ENCODE measurements around the gene SCRN1.
A peak's percentile ranks its signal among the peaks of the same experiment; 100 is the strongest.

SCRN1 gene

GRCh38 chr7:29980151-29980550, 9.4 kb downstream of the SCRN1 start:
- no peaks in the 10 kb centered on the region for H3K9me3 ChIP-seq (ENCODE audit: control insufficient read depth, low read length)
- H3K4me1 ChIP-seq (ENCODE audit: control insufficient read depth, insufficient read depth, low read length, poor library complexity, severe bottlenecking), result peaks cover 7% of the 10 kb centered on the region
- H3K27ac ChIP-seq (ENCODE audit: low read depth, low read length, severe bottlenecking), result no peak overlapping the region
- H3K4me3 ChIP-seq (ENCODE audit: extremely low read depth, insufficient read depth, low read length, poor library complexity, severe bottlenecking), result no peak overlapping the region
- H3K36me3 ChIP-seq (ENCODE audit: control insufficient read depth, insufficient read depth, low read length), result peaks cover 51% of the 10 kb centered on the region

DNA sequence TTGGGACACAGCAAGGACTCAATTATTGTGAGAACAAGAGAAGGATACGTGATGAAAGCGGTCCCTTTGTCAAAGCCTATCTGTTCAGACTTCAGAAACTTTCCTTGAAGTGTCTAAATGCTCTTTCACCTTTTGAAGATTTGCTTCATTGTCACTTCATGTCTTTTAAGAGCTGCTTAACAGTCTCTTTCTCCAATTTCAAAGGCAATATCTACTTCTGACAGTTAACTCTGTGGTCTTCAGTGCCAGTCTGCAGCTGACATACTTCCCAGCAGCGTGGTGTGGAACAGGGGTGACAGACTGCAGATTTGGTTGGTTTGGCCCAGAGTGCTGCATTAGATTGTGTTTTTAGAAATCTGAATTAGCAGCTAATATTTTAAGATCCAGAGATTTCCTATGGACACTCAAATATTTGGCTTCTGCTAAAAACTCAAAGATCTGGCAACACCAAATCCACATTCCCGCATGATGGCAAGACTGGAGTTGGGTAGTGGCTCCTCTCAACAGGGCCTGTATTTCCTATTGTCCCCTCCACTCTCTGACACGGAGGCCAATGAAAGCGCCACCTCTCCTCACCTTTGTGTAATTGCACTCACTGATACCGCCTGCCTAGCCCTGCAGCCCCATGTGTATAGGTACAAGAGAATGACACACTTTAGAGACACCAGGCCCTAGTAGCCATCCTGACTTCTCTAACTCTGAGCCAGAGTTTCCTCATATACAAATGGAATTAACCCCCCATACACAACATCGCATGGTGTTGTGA, 11.5 kb downstream of the SCRN1 start:
- H3K9me3 ChIP-seq (ENCODE audit: control insufficient read depth, low read length), result no peaks in the 10 kb centered on the region
- 88 to 100% methylated on average over 3 to 4 of the region's 8 CpGs for WGBS, 2 experiments (ENCODE audit: insufficient coverage in 2 of 2)
- peaks cover 7% of the 10 kb centered on the region for H3K4me1 ChIP-seq (ENCODE audit: control insufficient read depth, insufficient read depth, low read length, poor library complexity, severe bottlenecking)
- H3K4me3 ChIP-seq (ENCODE audit: extremely low read depth, insufficient read depth, low read length, poor library complexity, severe bottlenecking), result no peak overlapping the region
- H3K36me3 ChIP-seq (ENCODE audit: control insufficient read depth, insufficient read depth, low read length), result peaks cover 45% of the 10 kb centered on the region
- H3K27ac ChIP-seq (ENCODE audit: low read depth, low read length, severe bottlenecking), result no peak overlapping the region

GRCh38 chr7:29976673-29977415, 12.8 kb downstream of the SCRN1 start:
- Histone ChIP-seq H3K27ac (ENCODE audit: low read depth, low read length, severe bottlenecking) (peak overlapping the region; percentile 42), H3K4me3 (ENCODE audit: extremely low read depth, insufficient read depth, low read length, poor library complexity, severe bottlenecking) (no peak overlapping the region)
- 97 to 98% methylated on average over 5 of the region's 6 CpGs for WGBS, 2 experiments (ENCODE audit: insufficient coverage in 2 of 2)

GRCh38 chr7:29976266-29976665, 13.3 kb downstream of the SCRN1 start:
- Histone ChIP-seq H3K27ac (ENCODE audit: low read depth, low read length, severe bottlenecking) (peak overlapping the region; percentile 42), H3K4me1 (ENCODE audit: control insufficient read depth, insufficient read depth, low read length, poor library complexity, severe bottlenecking) (peaks cover 7% of the 10 kb centered on the region), H3K36me3 (ENCODE audit: control insufficient read depth, insufficient read depth, low read length) (peaks cover 41% of the 10 kb centered on the region), H3K9me3 (ENCODE audit: control insufficient read depth, low read length) (no peaks in the 10 kb centered on the region), H3K4me3 (ENCODE audit: extremely low read depth, insufficient read depth, low read length, poor library complexity, severe bottlenecking) (no peak overlapping the region)
- WGBS, 2 experiments (ENCODE audit: insufficient coverage in 2 of 2), result 100% methylated on average over 1 of the region's 4 CpGs; no CpG with 5 or more reads in 1 of the 2 experiments

More at GRCh38 chr7:29976673-29977415, 12.8 kb downstream of the SCRN1 start:
- Histone ChIP-seq H3K9me3 (ENCODE audit: control insufficient read depth, low read length) (no peaks in the 10 kb centered on the region), H3K4me1 (ENCODE audit: control insufficient read depth, insufficient read depth, low read length, poor library complexity, severe bottlenecking) (peaks cover 7% of the 10 kb centered on the region), H3K36me3 (ENCODE audit: control insufficient read depth, insufficient read depth, low read length) (peaks cover 41% of the 10 kb centered on the region)

GRCh38 chr7:29975561-29975960, 14.0 kb downstream of the SCRN1 start:
- H3K4me3 ChIP-seq (ENCODE audit: extremely low read depth, insufficient read depth, low read length, poor library complexity, severe bottlenecking), result no peak overlapping the region
- H3K9me3 ChIP-seq (ENCODE audit: control insufficient read depth, low read length), result no peaks in the 10 kb centered on the region
- WGBS, 2 experiments (ENCODE audit: insufficient coverage in 2 of 2), result no CpG with 5 or more reads among the region's 1 CpG
- no peak overlapping the region for H3K27ac ChIP-seq (ENCODE audit: low read depth, low read length, severe bottlenecking)
- peaks cover 40% of the 10 kb centered on the region for H3K36me3 ChIP-seq (ENCODE audit: control insufficient read depth, insufficient read depth, low read length)
- H3K4me1 ChIP-seq (ENCODE audit: control insufficient read depth, insufficient read depth, low read length, poor library complexity, severe bottlenecking), result peaks cover 7% of the 10 kb centered on the region

- Histone ChIP-seq H3K27ac (ENCODE audit: low read depth, low read length, severe bottlenecking) (no peak overlapping the region), H3K4me3 (ENCODE audit: extremely low read depth, insufficient read depth, low read length, poor library complexity, severe bottlenecking) (no peak overlapping the region), H3K9me3 (ENCODE audit: control insufficient read depth, low read length) (no peaks in the 10 kb centered on the region), H3K36me3 (ENCODE audit: control insufficient read depth, insufficient read depth, low read length) (peaks cover 35% of the 10 kb centered on the region), H3K4me1 (ENCODE audit: control insufficient read depth, insufficient read depth, low read length, poor library complexity, severe bottlenecking) (peaks cover 16% of the 10 kb centered on the region)
- WGBS, 2 experiments (ENCODE audit: insufficient coverage in 2 of 2), result 60 to 88% methylated on average over 1 to 2 of the region's 3 CpGs
These were observed 15.3 kb downstream of the SCRN1 start for GRCh38 chr7:29974286-29974685.

DNA sequence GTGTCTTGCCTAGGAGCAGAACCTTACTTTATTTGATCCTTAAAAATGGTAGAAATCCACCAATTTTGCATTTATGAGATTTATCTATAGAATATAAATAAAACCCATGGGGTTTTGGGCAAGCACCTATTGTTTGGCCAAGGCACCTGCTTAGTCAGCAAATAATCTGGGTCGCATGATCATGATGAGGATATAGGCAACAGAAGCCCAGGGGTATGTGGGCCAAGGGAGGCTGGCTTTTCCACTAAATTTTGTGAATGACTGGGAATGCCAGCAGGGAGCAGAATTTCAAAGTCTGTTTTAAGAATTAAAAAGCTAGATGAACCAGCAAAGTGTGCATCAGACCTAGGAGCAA, 17.3 kb downstream of the SCRN1 start:
- H3K4me1 ChIP-seq (ENCODE audit: control insufficient read depth, insufficient read depth, low read length, poor library complexity, severe bottlenecking), result peaks cover 19% of the 10 kb centered on the region
- peaks cover 32% of the 10 kb centered on the region for H3K36me3 ChIP-seq (ENCODE audit: control insufficient read depth, insufficient read depth, low read length)
- H3K4me3 ChIP-seq (ENCODE audit: extremely low read depth, insufficient read depth, low read length, poor library complexity, severe bottlenecking), result no peak overlapping the region
- H3K9me3 ChIP-seq (ENCODE audit: control insufficient read depth, low read length), result no peaks in the 10 kb centered on the region
- 92 to 100% methylated on average over 1 of the region's 1 CpG for WGBS, 2 experiments (ENCODE audit: insufficient coverage in 2 of 2)
- no peak overlapping the region for H3K27ac ChIP-seq (ENCODE audit: low read depth, low read length, severe bottlenecking)

GRCh38 chr7:29971566-29972314, 17.9 kb downstream of the SCRN1 start:
- Histone ChIP-seq H3K36me3 (ENCODE audit: control insufficient read depth, insufficient read depth, low read length) (peaks cover 32% of the 10 kb centered on the region), H3K4me3 (ENCODE audit: extremely low read depth, insufficient read depth, low read length, poor library complexity, severe bottlenecking) (no peak overlapping the region), H3K27ac (ENCODE audit: low read depth, low read length, severe bottlenecking) (no peak overlapping the region), H3K4me1 (ENCODE audit: control insufficient read depth, insufficient read depth, low read length, poor library complexity, severe bottlenecking) (peaks cover 13% of the 10 kb centered on the region), H3K9me3 (ENCODE audit: control insufficient read depth, low read length) (no peaks in the 10 kb centered on the region)
- 67% methylated on average over 1 of the region's 5 CpGs; no CpG with 5 or more reads in 1 of the 2 experiments for WGBS, 2 experiments (ENCODE audit: insufficient coverage in 2 of 2)

DNA sequence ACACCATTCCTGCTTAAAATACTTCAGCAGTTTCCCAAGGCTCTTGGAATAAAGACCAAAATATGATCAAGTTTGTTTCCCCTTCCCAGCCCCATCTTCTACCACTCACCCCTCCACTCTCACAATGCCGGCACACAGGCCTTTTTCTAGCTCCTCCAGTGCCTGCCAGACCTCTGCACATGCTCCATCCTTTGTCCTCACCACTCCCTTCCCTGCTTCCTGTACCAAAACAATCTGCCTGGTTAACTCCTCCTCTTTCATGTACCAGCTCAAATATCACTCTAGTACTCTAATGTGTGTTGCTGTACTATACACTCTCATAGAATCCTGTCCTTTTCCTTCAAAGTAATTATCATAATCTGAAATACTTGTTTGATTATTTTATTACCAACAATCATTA, 19.4 kb downstream of the SCRN1 start:
- Histone ChIP-seq H3K4me1 (ENCODE audit: control insufficient read depth, insufficient read depth, low read length, poor library complexity, severe bottlenecking) (peaks cover 13% of the 10 kb centered on the region), H3K27ac (ENCODE audit: low read depth, low read length, severe bottlenecking) (no peak overlapping the region), H3K4me3 (ENCODE audit: extremely low read depth, insufficient read depth, low read length, poor library complexity, severe bottlenecking) (no peak overlapping the region), H3K9me3 (ENCODE audit: control insufficient read depth, low read length) (no peaks in the 10 kb centered on the region), H3K36me3 (ENCODE audit: control insufficient read depth, insufficient read depth, low read length) (peaks cover 37% of the 10 kb centered on the region)
- WGBS, 2 experiments (ENCODE audit: insufficient coverage in 2 of 2), result 40 to 67% methylated on average over 1 of the region's 1 CpG

- 83 to 88% methylated on average over 2 of the region's 2 CpGs for WGBS, 2 experiments (ENCODE audit: insufficient coverage in 2 of 2)
- Histone ChIP-seq H3K9me3 (ENCODE audit: control insufficient read depth, low read length) (no peaks in the 10 kb centered on the region), H3K4me3 (ENCODE audit: extremely low read depth, insufficient read depth, low read length, poor library complexity, severe bottlenecking) (no peak overlapping the region), H3K4me1 (ENCODE audit: control insufficient read depth, insufficient read depth, low read length, poor library complexity, severe bottlenecking) (peaks cover 13% of the 10 kb centered on the region), H3K36me3 (ENCODE audit: control insufficient read depth, insufficient read depth, low read length) (peaks cover 42% of the 10 kb centered on the region), H3K27ac (ENCODE audit: low read depth, low read length, severe bottlenecking) (no peak overlapping the region)
These were observed 19.9 kb downstream of the SCRN1 start for GRCh38 chr7:29969738-29970137.
